A673 (cell line): Measurements from ENCODE around the gene CHAC2. TPM values are rescaled to one million over a fixed set of nuclear protein-coding genes. Genes with fewer than 3 reads are reported as not detected.

Experiments used
- BruUV-seq: library from RNA; stranded (reverse); fragments of 400-500 nt; replicated peaks from 2 replicates; lab custom pipeline; 2021; lab: Mats Ljungman, UMichigan
- CTCF ChIA-PET: fragments of 300-600 bp; sonication (Branson Sonifier 250); formaldehyde crosslinking; loops from one replicate; lab custom pipeline; 2022; ENCODE audit warnings: antibody characterized with exemption; lab: Charles Lee
- POLR2A ChIA-PET: fragments of 300-600 bp; sonication (Branson Sonifier 250); formaldehyde crosslinking; loops from one replicate; lab custom pipeline; 2022; ENCODE audit warnings: antibody characterized with exemption; ENCODE audit not compliant: low non-redundant PET; lab: Charles Lee
- DNase-seq: peaks from one replicate; pipeline ENCODE4 v3.0.0-alpha.2; 2015; ENCODE audit warnings: low spot score
- H3K27ac ChIP-seq: fragments of 200-600 bp; sonication (generic); 2 replicates; pipeline ENCODE4 v1.5.1; 2016; ENCODE audit warnings: mixed run types, low read depth, mild to moderate bottlenecking, mixed read lengths, antibody characterized with exemption, low read length; ENCODE audit not compliant: poor library complexity, severe bottlenecking
- H3K27me3 ChIP-seq: fragments of 200-600 bp; sonication (generic); replicated peaks from 2 replicates; pipeline ENCODE4 v1.6.1; 2017; ENCODE audit warnings: mixed run types, low read depth, mild to moderate bottlenecking, mixed read lengths, antibody characterized with exemption, low read length; ENCODE audit not compliant: insufficient read depth, poor library complexity
- H3K36me3 ChIP-seq: fragments of 200-600 bp; sonication (generic); 2 replicates; pipeline ENCODE4 v1.6.1; 2016; ENCODE audit warnings: mixed run types, mild to moderate bottlenecking, mixed read lengths, antibody characterized with exemption, low read length; ENCODE audit not compliant: insufficient read depth, poor library complexity, severe bottlenecking
- H3K4me1 ChIP-seq: fragments of 200-600 bp; sonication (generic); 2 replicates; pipeline ENCODE4 v1.6.1; 2017; ENCODE audit warnings: mixed run types, mild to moderate bottlenecking, mixed read lengths, antibody characterized with exemption, low read length; ENCODE audit not compliant: insufficient read depth, poor library complexity, severe bottlenecking
- H3K4me3 ChIP-seq: fragments of 200-600 bp; sonication (generic); 2 replicates; pipeline ENCODE4 v1.5.1; 2016; ENCODE audit warnings: low read depth, mixed run types, mild to moderate bottlenecking, mixed read lengths, low read length; ENCODE audit not compliant: poor library complexity, severe bottlenecking
- H3K9me3 ChIP-seq: fragments of 200-600 bp; sonication (generic); 2 replicates; pipeline ENCODE4 v1.6.1; 2016; ENCODE audit warnings: mixed run types, low read depth, mild to moderate bottlenecking, mixed read lengths, antibody characterized with exemption, low read length; ENCODE audit not compliant: poor library complexity, severe bottlenecking
- CTCF ChIP-seq: fragments of 300-800, 200-600 bp; sonication (generic); conservative IDR thresholded peaks from 2 replicates; pipeline ENCODE4 v1.5.1; 2017; ENCODE audit warnings: low read depth, mild to moderate bottlenecking, antibody characterized with exemption, low read length, moderate library complexity, mixed read lengths
- EZH2 ChIP-seq: fragments of 200-600 bp; sonication (generic); IDR thresholded peaks from 2 replicates; pipeline ENCODE4 v1.6.1; 2017; ENCODE audit warnings: borderline replicate concordance, low read depth, mild to moderate bottlenecking, mixed read lengths, antibody characterized with exemption, low read length; ENCODE audit not compliant: poor library complexity, severe bottlenecking
- intact Hi-C: fragments of 100-400 bp; cut with micrococcal nuclease; formaldehyde crosslinking; loops from one replicate; pipeline ENCODE4 v1.10.0; 2022; ENCODE audit not compliant: unreplicated experiment
- total RNA-seq: library from RNA; stranded (reverse); gene quantifications from 2 replicates; pipeline ENCODE4 v1.2.3, GENCODE V29; 2021

Gene CHAC2
- total RNA-seq, 1 experiment from 2014 or later: 20.1 TPM

DNA sequence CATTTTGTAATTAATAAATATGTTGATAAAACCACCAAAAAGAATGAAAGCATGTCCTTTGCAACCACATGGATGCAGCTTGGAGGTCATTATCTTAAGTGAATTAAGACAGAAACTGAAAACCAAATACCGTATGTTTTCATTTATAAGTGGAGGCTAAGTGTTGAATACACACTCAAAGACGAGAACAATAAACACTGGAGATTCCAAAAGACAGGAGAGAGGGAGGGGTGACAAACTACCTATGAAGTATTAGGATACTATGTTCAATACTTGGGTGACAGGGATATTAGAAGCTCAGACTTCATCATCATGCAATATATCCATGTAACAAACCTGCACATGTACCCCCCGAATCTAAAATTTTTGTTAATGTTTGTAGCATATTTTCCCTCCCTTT lies 26.2 kb downstream of the CHAC2 start:
- TF ChIP-seq EZH2 (no peak), CTCF (no peak)
- no peak overlapping the region for H3K4me3 ChIP-seq
- H3K4me1 ChIP-seq: no peaks in the 10 kb centered on the region
- BruUV-seq: no TSS peak
- intact Hi-C loops: no loop called here
- no peaks in the 10 kb centered on the region for H3K9me3 ChIP-seq
- H3K36me3 ChIP-seq: peaks cover 28% of the 10 kb centered on the region
- H3K27me3 ChIP-seq: no peaks in the 10 kb centered on the region
- H3K27ac ChIP-seq: no peak overlapping the region
- POLR2A ChIA-PET: no interaction called here
- no peak for DNase-seq
- CTCF ChIA-PET: no interaction called here

- TF ChIP-seq EZH2: no peak
- TF ChIP-seq CTCF: no peak
- peaks cover 32% of the 10 kb centered on the region for H3K36me3 ChIP-seq
- no peak overlapping the region for H3K27ac ChIP-seq
- intact Hi-C loops: no loop called here
- peaks cover 5% of the 10 kb centered on the region for H3K4me1 ChIP-seq
- BruUV-seq: no TSS peak
- no peaks in the 10 kb centered on the region for H3K27me3 ChIP-seq
- no peak for DNase-seq
- H3K4me3 ChIP-seq: no peak overlapping the region
- H3K9me3 ChIP-seq: no peaks in the 10 kb centered on the region
- CTCF ChIA-PET: no interaction called here
- POLR2A ChIA-PET: no interaction called here
Observed at GRCh38 chr2:53801547-53801946, 33.9 kb downstream of the CHAC2 start.

DNA sequence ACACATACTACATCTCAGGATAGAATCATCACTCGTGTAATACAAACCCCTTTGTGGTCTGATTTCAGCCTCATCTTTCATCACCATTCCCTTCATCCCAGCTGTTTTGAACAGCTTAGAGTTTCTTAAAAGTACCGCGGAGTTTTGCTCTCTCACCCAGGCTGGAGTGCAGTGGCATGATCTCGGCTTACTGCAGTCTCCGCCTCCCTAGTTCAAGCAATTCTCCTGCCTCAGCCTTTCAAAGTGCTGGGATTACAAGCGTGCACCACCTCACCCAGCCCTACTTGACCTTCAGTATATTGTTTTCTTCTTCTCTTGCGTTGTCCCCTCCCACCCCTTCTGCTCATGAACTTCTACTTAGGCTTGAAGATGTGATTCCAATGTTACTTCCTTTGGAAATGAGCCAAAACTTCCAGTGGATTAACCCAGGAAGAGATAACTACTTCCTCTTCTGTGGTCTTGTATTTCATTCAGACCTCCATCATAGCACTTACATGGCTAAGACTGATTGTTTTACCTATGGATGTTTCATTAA lies 35.1 kb downstream of the CHAC2 start:
- peak; percentile 18 for DNase-seq
- no TSS peak for BruUV-seq
- no peak for TF ChIP-seq CTCF
- TF ChIP-seq EZH2: no peak
- Histone ChIP-seq H3K9me3 (no peaks in the 10 kb centered on the region), H3K4me1 (peaks cover 5% of the 10 kb centered on the region), H3K27me3 (no peaks in the 10 kb centered on the region), H3K36me3 (peaks cover 24% of the 10 kb centered on the region), H3K27ac (no peak overlapping the region), H3K4me3 (no peak overlapping the region)
- CTCF ChIA-PET: no interaction called here
- intact Hi-C loops: no loop called here
- POLR2A ChIA-PET: no interaction called here
